NCI-H510A (cell line): ENCODE data around the gene DAAM2.
A peak's percentile ranks its signal among the peaks of the same experiment; 100 is the strongest.

Source experiments
- DNase-seq: peaks from one replicate; lab custom pipeline; 2025; lab: John Stamatoyannopoulos, UW

DAAM2 gene

GRCh38 chr6:39886871-39887270, 94.7 kb downstream of the DAAM2 start:
- no peak for DNase-seq

GRCh38 chr6:39887692-39888450, 95.7 kb downstream of the DAAM2 start:
- no peak for DNase-seq

GRCh38 chr6:39889229-39889628, 97.1 kb downstream of the DAAM2 start:
- DNase-seq: no peak

DNA sequence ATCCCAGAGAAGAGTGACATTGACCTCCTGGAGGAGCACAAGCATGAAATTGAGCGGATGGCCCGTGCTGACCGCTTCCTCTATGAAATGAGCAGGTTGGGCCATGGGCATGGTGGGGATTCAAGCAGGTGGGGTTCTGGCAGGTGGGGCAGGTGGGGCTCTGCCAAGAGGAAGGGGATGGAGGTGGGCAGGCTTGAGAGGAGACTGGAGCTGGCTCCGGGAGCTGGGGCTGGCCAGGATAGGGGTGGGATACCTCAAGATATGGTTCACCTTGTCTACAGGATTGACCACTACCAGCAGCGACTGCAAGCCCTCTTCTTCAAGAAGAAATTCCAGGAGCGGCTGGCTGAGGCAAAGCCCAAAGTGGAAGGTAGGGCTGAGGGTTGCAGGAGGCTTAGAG, 99.2 kb downstream of the DAAM2 start:
- no peak for DNase-seq

DNA sequence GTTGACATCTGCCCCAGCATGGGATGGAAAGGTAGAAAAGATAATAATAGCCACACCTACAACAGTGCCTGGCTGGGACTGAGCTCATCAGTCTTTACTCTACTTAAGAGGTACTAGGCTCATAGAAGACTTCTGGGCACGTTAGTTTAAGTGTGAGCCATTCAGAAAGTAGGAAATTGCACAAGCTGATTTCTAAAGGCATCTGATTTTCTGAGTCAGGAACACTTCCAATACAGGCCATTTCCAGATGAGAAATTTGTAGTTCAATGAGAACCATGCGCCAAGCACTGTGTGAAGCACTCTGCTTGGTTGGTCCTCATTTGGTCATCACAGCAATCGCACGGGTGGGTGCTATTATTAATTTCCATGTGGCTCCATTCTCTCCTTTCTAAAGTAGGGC, 99.8 kb downstream of the DAAM2 start:
- no peak for DNase-seq

- DNase-seq: peak; percentile 49
Observed at GRCh38 chr6:39892490-39893129, 100.4 kb downstream of the DAAM2 start.

DNA sequence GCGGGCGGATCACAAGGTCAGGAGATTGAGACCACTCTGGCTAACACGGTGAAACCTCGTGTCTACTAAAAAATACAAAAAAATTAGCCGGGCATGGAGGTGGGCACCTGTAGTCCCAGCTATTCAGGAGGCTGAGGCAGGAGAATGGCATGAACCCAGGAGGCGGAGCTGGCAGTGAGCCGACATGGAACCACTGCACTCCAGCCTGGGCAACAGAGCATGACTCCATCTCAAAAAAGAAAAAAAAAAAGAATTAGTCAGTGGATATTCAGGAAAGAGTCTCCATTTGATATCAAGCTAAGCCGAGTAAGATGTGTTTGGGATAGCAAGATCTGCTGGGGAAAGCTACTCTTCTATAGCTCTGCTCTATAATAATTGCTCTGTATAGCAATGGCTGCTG, 101.1 kb downstream of the DAAM2 start:
- DNase-seq: no peak

DNA sequence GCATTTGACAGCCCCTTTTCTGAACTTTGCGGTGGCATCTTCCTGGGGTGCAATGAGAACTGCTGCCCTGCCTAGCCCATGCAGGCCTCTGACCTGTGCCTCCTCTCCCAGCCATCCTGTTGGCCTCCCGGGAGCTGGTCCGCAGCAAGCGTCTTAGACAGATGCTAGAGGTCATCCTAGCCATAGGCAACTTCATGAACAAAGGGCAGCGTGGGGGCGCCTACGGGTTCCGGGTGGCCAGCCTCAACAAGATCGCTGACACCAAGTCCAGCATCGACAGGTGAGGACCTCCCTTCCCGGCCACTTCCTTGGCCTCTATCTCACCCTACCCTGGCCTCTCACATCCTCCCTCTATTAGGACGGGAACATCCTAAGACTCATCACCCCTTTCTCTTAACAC, 104.5 kb downstream of the DAAM2 start:
- DNase-seq: no peak

DNA sequence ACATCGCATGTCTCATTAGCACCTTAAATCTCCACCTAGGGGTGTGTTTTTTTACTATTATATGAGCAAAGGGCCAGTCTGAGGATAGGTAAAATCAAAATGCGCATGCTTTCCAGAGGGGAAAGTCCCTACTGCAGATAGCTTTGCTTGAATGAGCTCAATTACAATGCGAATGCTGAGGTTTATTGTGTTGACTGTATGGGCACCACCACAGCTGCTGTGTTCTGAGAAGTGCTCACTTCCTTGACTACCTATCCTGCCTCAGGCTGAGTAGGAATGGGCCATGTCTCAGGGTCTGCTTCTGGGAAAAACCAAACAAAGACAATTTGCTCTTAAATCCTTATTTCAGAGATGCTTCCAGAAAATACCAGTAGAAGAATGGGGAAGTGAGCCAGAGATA, 105.5 kb downstream of the DAAM2 start:
- DNase-seq: no peak

DNA sequence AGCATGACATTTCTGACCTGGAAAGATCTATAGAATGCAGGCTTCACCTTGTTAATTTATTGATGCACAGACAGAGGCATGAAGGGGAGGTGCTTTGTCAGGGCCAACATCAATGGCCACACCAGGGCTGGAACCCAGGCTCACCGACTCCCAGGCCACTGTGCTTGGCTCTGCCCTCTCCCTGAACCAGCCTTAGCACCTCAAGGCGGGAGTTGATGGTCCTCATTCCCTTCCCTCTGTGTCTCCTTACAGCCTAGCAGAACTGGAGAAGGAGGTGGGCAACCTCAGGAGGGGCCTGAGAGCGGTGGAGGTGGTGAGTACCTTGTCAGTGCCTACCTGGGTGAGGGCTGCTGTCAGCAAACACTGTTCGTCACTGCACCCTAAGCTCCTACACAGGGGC, 106.4 kb downstream of the DAAM2 start:
- DNase-seq: no peak

DNA sequence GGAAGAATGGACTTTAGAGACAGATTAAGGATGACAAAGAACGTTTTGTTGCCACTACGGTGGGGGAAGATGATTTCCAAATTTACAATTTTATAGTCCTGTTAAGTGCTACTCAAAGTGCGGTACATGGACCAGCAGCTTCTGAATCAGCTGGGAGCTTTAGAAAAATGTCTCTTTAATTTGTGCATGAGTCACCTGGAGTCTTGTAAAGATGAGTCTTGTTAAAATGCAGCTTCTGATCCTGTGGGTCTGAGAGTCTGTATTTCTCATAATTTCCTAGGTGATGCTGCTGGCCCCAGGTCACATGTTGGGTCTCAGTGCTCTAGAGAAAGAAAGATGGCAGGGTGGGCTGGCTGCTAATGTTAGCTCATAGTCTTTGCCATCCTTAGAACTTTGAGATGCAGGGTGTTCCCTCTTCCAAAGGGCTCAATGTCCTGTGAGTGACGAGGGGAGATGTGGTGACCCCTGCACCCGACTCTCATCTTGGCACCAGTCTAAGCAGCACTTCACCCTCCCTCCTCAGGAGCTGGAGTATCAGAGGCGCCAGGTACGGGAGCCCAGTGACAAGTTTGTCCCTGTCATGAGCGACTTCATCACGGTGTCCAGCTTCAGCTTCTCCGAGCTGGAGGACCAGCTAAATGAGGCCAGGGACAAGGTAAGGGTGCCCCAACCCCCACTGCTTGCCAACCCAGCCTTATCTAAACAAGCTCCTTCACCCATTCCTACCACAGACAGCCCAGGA, 107.5 kb downstream of the DAAM2 start:
- no peak for DNase-seq

DNA sequence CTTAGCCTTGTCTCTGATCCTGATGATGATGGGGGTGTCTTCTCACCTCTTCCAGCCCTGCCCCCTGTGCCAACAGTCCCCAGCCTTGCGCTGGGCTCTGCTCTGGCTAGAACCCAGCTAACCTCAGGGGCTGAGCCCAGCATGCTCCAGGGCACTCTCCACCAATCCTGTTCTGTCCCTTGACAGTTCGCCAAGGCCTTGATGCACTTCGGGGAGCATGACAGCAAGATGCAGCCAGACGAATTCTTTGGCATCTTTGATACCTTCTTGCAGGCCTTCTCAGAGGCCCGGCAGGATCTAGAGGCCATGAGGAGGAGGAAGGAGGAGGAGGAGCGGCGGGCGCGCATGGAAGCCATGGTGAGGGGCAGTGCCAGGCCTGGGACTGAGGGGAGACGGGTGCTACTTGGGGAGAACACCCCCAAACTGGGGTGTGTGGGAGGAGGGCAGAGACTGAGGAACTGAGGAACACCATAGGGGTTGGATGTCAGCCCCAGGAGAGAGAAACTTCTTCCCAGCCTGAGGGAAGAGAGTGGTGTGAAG, 109.0 kb downstream of the DAAM2 start:
- no peak for DNase-seq

DNA sequence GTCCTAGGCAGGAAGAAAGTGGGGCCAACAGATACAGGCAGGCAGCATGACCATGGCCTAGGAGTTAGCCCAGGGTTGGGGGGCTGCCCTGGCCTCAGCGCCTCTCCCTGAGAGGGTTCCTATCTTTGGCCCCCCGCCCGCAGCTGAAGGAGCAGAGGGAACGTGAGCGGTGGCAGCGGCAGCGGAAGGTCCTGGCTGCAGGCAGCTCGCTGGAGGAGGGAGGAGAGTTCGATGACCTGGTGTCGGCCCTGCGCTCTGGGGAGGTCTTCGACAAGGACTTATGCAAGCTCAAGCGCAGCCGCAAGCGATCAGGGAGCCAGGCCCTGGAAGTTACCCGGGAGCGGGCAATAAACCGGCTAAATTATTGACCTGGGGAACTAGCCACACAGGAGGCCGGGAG, 109.5 kb downstream of the DAAM2 start:
- DNase-seq: no peak

DNA sequence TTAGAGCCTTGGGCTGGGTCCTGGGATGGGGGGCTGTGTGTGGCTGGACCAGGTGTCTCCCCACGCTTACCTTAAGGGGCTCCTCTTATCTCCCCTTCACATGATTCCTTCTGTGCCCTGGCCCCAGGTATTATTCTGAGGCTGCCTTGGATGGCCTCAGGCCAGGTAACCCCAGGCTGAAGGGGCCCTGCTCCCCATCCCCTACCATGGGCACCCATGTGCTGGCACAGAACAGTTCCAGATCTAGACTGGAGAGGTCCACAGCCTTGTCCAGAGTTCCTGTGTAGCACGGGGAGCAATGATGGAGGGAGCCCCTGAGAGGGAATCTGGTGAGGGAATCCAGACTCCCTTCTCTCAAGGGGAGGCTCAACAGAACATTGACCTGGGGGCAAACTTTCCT, 110.0 kb downstream of the DAAM2 start:
- no peak for DNase-seq

- no peak for DNase-seq
Observed at GRCh38 chr6:39902786-39903465, 110.8 kb downstream of the DAAM2 start.

DNA sequence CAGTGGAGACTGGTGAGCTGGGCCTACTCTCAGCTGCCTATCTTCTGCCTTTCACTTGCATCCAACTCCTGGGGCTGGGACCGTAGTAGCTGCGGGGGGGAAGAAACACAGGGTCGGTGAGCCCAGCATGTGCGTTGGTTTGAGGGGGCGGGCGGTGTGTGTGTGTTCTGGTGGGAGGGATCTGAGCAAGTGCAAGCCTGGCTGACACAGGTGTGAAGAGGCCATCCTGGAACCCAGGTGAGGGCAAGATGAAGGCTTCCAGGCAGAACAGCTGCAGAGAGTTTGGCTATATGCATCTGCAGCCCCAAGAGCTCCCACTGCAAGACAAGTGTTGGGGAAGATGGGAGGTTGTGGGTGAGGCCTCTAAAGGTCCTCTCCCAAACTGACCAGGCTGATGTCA, 111.5 kb downstream of the DAAM2 start:
- DNase-seq: no peak

- DNase-seq: no peak
Observed at GRCh38 chr6:39904946-39905639, 112.9 kb downstream of the DAAM2 start.

- DNase-seq: no peak
Observed at GRCh38 chr6:39905640-39905975, 113.4 kb downstream of the DAAM2 start.

DNA sequence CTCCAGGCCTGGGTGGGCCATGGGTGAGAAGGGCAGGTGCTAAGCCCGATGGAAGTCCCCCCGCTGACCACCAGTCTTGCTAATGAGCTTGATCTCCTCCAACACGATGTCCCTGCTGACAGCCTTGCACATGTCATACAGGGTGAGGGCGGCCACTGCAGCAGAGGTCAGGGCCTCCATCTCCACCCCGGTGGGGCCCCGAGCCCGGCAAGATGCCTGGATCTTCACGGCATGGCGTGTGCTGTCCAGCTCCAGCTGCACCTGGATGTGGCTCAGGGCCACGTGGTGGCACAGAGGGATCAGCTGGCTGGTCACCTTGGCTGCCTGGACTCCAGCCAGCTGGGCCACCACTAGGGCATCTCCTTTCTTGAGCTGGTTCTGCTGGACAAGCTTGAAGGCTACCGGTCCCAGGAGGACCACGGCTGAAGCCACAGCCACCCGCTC, 114.2 kb downstream of the DAAM2 start:
- DNase-seq: no peak

GRCh38 chr6:39907871-39908575, 115.8 kb downstream of the DAAM2 start:
- DNase-seq: no peak
